Cardiac fibroblast (primary cell): Measurements from ENCODE around the gene EXOC6B.

ENCODE experiments used
- DNase-seq, 2 donors: peaks; one replicate each; pipeline versions ENCODE4 v3.0.0 to v3.0.0-alpha.2; 2010; ENCODE audit warnings: low read depth in 2 of 2
- H3K4me3 ChIP-seq, 2 donors: replicated peaks in 1 of 2; 1 replicate in 1 of 2; 2 replicates in 1 of 2; pipeline ENCODE4 v1.5.1; 2011; ENCODE audit warnings: low read depth in 2 of 2, low read length in 2 of 2, mild to moderate bottlenecking in 2 of 2, moderate library complexity in 1 of 2
- TF ChIP-seq, protein P1 (sequence below): IDR thresholded peaks from one replicate; pipeline ENCODE4 v1.5.1; 2011; ENCODE audit warnings: low read depth, mild to moderate bottlenecking, low read length, inconsistent platforms

The EXOC6B gene

DNA sequence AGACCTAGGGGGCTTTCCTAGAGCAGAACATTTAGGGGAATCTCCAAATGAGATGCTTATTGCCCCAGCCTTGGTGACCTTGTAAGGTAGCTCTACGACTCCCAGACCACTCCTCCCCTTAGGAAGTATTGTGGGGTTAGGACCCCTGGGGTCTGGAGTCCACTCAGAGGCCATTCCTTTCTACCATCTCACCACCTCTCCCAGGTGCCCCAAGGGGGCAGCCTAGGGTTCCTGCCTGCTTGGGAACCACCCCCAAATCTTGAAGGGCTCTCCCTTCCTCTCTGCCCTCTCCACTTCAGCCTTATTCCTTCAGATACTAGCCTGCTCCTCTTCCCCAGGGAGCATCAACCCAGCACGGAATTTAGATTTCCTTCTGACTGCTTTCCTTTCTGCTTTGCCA lies 17.5 kb upstream of the EXOC6B start:
- no peak overlapping the region for H3K4me3 ChIP-seq
- DNase-seq: no peak
- TF ChIP-seq, protein P1, sequence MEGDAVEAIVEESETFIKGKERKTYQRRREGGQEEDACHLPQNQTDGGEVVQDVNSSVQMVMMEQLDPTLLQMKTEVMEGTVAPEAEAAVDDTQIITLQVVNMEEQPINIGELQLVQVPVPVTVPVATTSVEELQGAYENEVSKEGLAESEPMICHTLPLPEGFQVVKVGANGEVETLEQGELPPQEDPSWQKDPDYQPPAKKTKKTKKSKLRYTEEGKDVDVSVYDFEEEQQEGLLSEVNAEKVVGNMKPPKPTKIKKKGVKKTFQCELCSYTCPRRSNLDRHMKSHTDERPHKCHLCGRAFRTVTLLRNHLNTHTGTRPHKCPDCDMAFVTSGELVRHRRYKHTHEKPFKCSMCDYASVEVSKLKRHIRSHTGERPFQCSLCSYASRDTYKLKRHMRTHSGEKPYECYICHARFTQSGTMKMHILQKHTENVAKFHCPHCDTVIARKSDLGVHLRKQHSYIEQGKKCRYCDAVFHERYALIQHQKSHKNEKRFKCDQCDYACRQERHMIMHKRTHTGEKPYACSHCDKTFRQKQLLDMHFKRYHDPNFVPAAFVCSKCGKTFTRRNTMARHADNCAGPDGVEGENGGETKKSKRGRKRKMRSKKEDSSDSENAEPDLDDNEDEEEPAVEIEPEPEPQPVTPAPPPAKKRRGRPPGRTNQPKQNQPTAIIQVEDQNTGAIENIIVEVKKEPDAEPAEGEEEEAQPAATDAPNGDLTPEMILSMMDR: no peak

DNA sequence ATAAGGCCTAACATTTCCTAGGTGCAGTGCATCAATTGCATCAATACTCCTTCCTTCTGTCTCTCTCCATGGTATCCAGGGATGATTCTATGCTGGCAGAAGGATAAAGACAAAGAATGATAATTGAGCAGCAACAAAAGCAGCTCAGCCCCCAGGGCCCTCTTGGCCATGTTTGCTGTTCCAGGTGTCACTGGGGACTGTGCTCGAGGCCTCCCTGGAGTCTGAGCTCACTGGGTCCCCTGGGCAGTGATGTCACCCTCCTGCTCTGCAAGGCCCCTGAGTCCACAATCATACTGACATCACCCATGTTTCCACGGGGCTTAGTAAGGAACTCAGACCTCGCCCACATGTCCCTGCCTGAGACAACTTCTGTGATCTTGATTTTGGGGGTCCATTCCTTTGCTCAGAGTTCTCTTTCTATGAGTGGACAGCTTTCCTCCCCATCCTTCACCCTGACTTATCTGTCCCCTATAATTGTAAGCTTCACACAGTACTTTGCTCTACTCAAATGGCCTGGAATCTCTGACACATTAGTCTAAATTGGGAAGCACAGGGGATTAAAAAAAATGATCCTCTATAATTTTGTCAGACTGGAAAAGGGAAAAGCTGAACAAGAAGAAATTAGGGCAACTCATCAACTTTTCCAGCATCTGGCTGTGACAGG lies 15.8 kb upstream of the EXOC6B start:
- H3K4me3 ChIP-seq: no peak overlapping the region
- DNase-seq: peak in 1 of 2 donors; percentile 9
- TF ChIP-seq, protein P1: no peak

DNA sequence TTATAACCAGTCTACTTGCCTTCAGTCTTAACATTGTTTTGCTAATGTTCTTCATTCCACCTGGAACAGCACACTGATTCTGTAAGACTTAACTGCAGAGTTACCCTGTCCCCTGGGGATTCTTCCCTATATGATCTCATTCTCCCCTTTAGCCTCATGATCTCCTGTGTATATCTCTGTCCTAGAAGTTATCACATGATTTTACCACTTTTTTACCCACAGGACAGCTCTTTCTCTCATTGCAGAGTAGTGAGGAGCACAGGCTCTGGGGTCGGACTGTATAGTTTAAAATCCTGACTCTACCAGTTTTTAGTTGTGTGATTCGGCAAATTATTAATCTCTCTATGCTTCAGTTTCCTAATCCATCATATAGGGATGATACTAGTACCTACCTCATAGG lies 14.2 kb upstream of the EXOC6B start:
- peak in 1 of 2 donors; percentile 35 for DNase-seq
- H3K4me3 ChIP-seq: no peak overlapping the region
- TF ChIP-seq, protein P1: no peak

DNA sequence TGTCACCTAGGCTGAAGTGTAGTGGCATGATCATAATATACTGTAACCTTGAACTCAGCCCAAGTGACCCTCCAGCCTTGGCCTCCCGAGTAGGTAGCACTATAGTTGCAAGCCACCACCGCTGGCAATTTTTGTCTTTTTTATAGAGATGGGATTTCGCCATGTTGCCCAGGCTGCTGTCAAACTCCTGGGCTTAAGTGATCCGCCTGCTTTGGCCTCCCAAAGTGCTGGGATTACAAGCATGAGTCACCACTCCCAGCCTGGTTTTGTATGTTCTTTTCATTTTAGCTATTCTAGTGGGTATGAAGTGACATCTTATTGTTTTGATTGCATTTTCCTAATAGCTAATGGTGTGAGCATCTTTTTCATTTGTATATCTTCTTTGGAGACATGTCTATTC lies 11.3 kb upstream of the EXOC6B start:
- TF ChIP-seq, protein P1: no peak
- no peak overlapping the region for H3K4me3 ChIP-seq
- peak; percentile 35 to 43 for DNase-seq

DNA sequence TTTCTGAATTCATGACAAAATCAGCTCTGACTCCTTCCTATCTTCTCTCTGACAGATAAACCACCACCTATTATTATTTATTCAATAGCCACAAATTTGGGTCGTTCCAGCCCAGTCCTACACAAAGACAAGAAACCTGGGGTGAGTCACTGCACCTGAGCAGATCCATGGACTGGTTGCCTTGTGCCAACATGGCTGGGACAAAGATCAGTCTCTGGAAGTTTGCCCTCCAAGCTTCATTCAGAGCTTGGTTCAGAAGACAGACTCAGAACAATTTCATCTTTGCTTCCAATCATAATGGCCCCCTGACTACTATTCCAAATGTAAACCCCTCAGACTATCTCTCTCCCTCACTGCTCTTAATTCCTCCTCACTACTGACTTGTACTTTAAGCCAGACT lies 9.6 kb upstream of the EXOC6B start:
- no peak for DNase-seq
- TF ChIP-seq, protein P1: no peak
- no peak overlapping the region for H3K4me3 ChIP-seq

DNA sequence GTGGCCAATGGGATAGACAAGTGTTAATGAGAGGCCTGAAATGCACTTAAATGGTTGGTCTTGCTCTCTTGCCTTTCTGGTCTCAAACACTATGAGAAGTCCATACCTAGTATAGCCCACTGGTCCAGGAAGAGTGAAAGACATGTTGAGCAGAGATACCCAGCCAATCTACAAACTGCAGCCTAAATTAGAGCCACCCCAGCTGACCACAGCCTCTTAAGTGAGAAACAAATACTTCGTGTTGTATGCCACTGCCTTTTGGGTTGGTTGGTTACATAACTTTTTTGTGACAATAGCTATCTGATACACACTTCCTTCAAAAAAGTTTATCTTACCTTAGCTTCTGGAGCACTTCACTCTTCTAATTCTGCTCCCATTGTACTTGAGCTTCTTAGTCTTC lies 8.8 kb upstream of the EXOC6B start:
- DNase-seq: no peak
- no peak overlapping the region for H3K4me3 ChIP-seq
- TF ChIP-seq, protein P1: no peak
